ENCODE data around the gene PTPRJ. TPM values are rescaled to one million over a fixed set of nuclear protein-coding genes. Genes with fewer than 3 reads are reported as not detected.
A peak's percentile ranks its signal among the peaks of the same experiment; 100 is the strongest.
"Not testable (repeated sequence)": the region's sequence is repeated elsewhere in the genome, so short reads cannot be mapped to it uniquely, and the experiment has no call there.

Gene PTPRJ
- total and polyA plus RNA-seq, 2 donors (not counting 1 experiment from before 2014, with no cell fraction given): 11.2 to 20.0 TPM

DNA sequence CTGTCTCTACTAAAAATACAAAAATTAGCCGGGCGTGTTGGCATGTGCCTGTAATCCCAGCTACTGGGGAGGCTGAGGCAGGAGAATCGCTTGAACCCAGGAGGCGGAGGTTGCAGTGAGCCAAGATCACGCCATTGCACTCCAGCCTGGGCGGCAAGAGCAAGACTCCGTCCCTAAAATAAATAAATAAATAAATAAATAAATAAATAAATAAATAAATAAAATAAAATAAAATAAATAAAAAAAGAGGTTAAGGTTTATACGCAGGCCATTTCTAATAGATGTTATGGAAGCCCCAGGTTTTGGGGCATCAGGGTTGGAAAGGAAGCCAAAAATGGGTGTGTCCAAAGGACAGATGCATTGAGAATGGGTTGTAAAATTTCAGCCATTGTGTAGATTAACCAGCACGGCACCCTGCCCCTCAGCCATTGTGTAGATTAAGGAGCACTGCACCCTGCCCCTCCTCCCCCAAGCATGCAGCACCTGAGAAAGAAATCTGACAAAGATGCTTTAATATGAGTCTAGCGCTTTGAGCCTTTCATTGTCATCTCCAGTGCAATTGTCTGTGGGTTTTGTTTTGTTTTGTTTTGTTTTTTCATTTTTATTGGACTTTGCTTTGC lies 41.0 kb downstream of the PTPRJ start:
- ATAC-seq (ENCODE audit: low read depth); H3K4me2 ChIP-seq (replicated peaks; ENCODE audit: low read depth, low read length, poor library complexity, severe bottlenecking); H3K4me3 ChIP-seq (ENCODE audit: control extremely low read depth in 1 of 5, extremely low read depth in 1 of 5, insufficient read depth in 1 of 5, low read depth in 2 of 5, low read length in 4 of 5); H3K9ac ChIP-seq (ENCODE audit: low read length); H2AFZ ChIP-seq (ENCODE audit: insufficient read depth, low read depth, low read length, poor library complexity, severe bottlenecking); POLR2A ChIA-PET; H3K9me3 ChIP-seq (ENCODE audit: control extremely low read depth in 1 of 3, control insufficient read depth in 2 of 3, insufficient read depth in 1 of 3, low read length in 2 of 3); H3K27me3 Mint-ChIP-seq; DNase-seq; CTCF ChIA-PET; H3K27me3 ChIP-seq (replicated peaks in 1 of 4; ENCODE audit: control extremely low read depth in 1 of 4, control insufficient read depth in 3 of 4, insufficient read depth in 4 of 4, low read length in 3 of 4); H3K36me3 ChIP-seq (replicated peaks in 1 of 2; ENCODE audit: control extremely low read depth in 1 of 2, control insufficient read depth in 1 of 2, extremely low read depth in 1 of 2, insufficient read depth in 2 of 2, low read length in 1 of 2); H3K9me3 Mint-ChIP-seq (ENCODE audit: insufficient read depth); H3K27ac ChIP-seq (ENCODE audit: low read length in 2 of 2): not testable (repeated sequence)
- peak overlapping the region; percentile 54 for H3K27ac Mint-ChIP-seq
- H3K79me2 ChIP-seq (ENCODE audit: control insufficient read depth, insufficient read depth, low read length): peaks cover 96% of the 10 kb centered on the region
- peaks cover 75% of the 10 kb centered on the region for H3K4me1 Mint-ChIP-seq
- intact Hi-C loops (cut with micrococcal nuclease): loop anchor here (2.0 to 10.0 kb wide), 2 partner anchors 17 to 167 kb away; no protein-coding TSS in a partner anchor
- WGBS (ENCODE audit: insufficient coverage): 100% methylated on average over 2 of the region's 10 CpGs
- H3K4me1 ChIP-seq (ENCODE audit: control insufficient read depth in 2 of 2, insufficient read depth in 2 of 2, low read length in 2 of 2): peaks cover 57 to 79% of the 10 kb centered on the region in 2 donors
- peaks cover 14% of the 10 kb centered on the region for H4K20me1 ChIP-seq (ENCODE audit: control insufficient read depth, insufficient read depth, low read length, poor library complexity, severe bottlenecking)
- peak overlapping the region; percentile 40 for H3K4me3 Mint-ChIP-seq

DNA sequence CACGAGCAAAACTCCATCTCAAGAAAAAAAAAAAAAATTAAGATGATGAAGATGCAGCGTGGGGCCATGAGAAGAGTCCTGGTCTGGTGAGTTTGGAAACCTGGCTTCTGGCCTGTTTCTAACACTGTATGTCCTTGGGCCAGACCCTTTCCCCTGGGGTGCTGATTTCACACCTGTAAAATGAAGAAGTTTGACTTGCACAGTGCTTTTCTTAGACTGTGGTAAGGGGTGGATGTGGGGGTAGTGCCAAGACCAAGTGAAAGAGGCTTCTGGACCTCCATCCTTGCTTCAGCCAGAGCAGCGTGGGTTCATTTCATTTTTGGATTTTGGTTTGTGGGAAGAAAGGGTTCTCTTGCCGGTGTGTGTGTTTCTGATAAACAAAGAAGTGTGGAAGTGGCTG lies 42.1 kb downstream of the PTPRJ start:
- H3K4me2 ChIP-seq (replicated peaks; ENCODE audit: low read depth, low read length, poor library complexity, severe bottlenecking): peak overlapping the region; percentile 48
- H2AFZ ChIP-seq (ENCODE audit: insufficient read depth, low read depth, low read length, poor library complexity, severe bottlenecking): no peak overlapping the region
- CTCF ChIA-PET: no interaction called here
- H3K9me3 Mint-ChIP-seq (ENCODE audit: insufficient read depth): no peaks in the 10 kb centered on the region
- no peaks in the 10 kb centered on the region for H3K27me3 ChIP-seq (replicated peaks in 1 of 4; ENCODE audit: control extremely low read depth in 1 of 4, control insufficient read depth in 3 of 4, insufficient read depth in 4 of 4, low read length in 3 of 4)
- peaks cover 16% of the 10 kb centered on the region for H4K20me1 ChIP-seq (ENCODE audit: control insufficient read depth, insufficient read depth, low read length, poor library complexity, severe bottlenecking)
- peaks cover 47 to 67% of the 10 kb centered on the region in 2 donors for H3K4me1 ChIP-seq (ENCODE audit: control insufficient read depth in 2 of 2, insufficient read depth in 2 of 2, low read length in 2 of 2)
- H3K4me3 ChIP-seq (ENCODE audit: control extremely low read depth in 1 of 5, extremely low read depth in 1 of 5, insufficient read depth in 1 of 5, low read depth in 2 of 5, low read length in 4 of 5): peak overlapping the region in 1 of 5 experiments; percentile 16
- POLR2A ChIA-PET: no interaction called here
- H3K4me3 Mint-ChIP-seq: peak overlapping the region; percentile 44
- WGBS (ENCODE audit: insufficient coverage): 11% methylated on average over 3 of the region's 4 CpGs
- H3K79me2 ChIP-seq (ENCODE audit: control insufficient read depth, insufficient read depth, low read length): peaks cover 91% of the 10 kb centered on the region
- H3K27ac Mint-ChIP-seq: peak overlapping the region; percentile 66
- H3K4me1 Mint-ChIP-seq: peaks cover 65% of the 10 kb centered on the region
- H3K36me3 ChIP-seq (replicated peaks in 1 of 2; ENCODE audit: control extremely low read depth in 1 of 2, control insufficient read depth in 1 of 2, extremely low read depth in 1 of 2, insufficient read depth in 2 of 2, low read length in 1 of 2): peaks cover 0 to 10% of the 10 kb centered on the region in 2 experiments
- TF ChIP-seq, protein P1, sequence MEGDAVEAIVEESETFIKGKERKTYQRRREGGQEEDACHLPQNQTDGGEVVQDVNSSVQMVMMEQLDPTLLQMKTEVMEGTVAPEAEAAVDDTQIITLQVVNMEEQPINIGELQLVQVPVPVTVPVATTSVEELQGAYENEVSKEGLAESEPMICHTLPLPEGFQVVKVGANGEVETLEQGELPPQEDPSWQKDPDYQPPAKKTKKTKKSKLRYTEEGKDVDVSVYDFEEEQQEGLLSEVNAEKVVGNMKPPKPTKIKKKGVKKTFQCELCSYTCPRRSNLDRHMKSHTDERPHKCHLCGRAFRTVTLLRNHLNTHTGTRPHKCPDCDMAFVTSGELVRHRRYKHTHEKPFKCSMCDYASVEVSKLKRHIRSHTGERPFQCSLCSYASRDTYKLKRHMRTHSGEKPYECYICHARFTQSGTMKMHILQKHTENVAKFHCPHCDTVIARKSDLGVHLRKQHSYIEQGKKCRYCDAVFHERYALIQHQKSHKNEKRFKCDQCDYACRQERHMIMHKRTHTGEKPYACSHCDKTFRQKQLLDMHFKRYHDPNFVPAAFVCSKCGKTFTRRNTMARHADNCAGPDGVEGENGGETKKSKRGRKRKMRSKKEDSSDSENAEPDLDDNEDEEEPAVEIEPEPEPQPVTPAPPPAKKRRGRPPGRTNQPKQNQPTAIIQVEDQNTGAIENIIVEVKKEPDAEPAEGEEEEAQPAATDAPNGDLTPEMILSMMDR (IDR thresholded peaks at IDR 0.05): no peak
- no peak for TF ChIP-seq EZH2 (IDR thresholded peaks at IDR 0.05; ENCODE audit: borderline replicate concordance, insufficient read depth, low read depth, low read length, poor library complexity, severe bottlenecking)
- H3K9me3 ChIP-seq (ENCODE audit: control extremely low read depth in 1 of 3, control insufficient read depth in 2 of 3, insufficient read depth in 1 of 3, low read length in 2 of 3): no peaks in the 10 kb centered on the region
- ATAC-seq (ENCODE audit: low read depth) (peak; percentile 34), DNase-seq (peak; percentile 42)
- H3K9ac ChIP-seq (ENCODE audit: low read length): no peak overlapping the region
- peak overlapping the region in 1 of 2 donors; percentile 10 for H3K27ac ChIP-seq (ENCODE audit: low read length in 2 of 2)
- H3K27me3 Mint-ChIP-seq: no peaks in the 10 kb centered on the region
- intact Hi-C loops (cut with micrococcal nuclease): loop anchor here (10.0 kb wide), 1 partner anchor 168 kb away; no protein-coding TSS in a partner anchor

DNA sequence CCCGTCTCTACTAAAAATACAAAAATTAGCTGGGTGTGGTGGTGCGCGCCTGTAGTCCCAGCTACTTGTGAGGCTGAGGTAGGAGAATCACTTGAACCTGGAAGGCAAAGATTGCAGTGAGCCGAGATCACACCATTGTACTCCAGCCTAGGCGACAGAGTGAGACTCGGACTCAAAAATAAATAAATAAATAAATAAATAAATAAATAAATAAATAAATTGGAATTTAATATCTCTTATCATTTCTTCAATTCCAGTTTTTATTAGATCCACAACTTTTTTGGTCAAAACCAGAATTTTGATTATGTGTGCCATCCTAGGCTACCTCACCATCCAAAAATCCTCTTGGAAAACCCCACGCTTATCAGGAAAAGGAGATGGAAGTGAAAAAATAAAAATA lies 43.2 kb downstream of the PTPRJ start:
- DNase-seq; H3K27ac ChIP-seq (ENCODE audit: low read length in 2 of 2); H3K4me3 Mint-ChIP-seq; H3K9ac ChIP-seq (ENCODE audit: low read length); H3K9me3 ChIP-seq (ENCODE audit: control extremely low read depth in 1 of 3, control insufficient read depth in 2 of 3, insufficient read depth in 1 of 3, low read length in 2 of 3); CTCF ChIA-PET; H3K27me3 Mint-ChIP-seq; H3K4me3 ChIP-seq (ENCODE audit: control extremely low read depth in 1 of 5, extremely low read depth in 1 of 5, insufficient read depth in 1 of 5, low read depth in 2 of 5, low read length in 4 of 5); H3K4me2 ChIP-seq (replicated peaks; ENCODE audit: low read depth, low read length, poor library complexity, severe bottlenecking); H3K36me3 ChIP-seq (replicated peaks in 1 of 2; ENCODE audit: control extremely low read depth in 1 of 2, control insufficient read depth in 1 of 2, extremely low read depth in 1 of 2, insufficient read depth in 2 of 2, low read length in 1 of 2); POLR2A ChIA-PET; H3K9me3 Mint-ChIP-seq (ENCODE audit: insufficient read depth); H2AFZ ChIP-seq (ENCODE audit: insufficient read depth, low read depth, low read length, poor library complexity, severe bottlenecking); H3K27me3 ChIP-seq (replicated peaks in 1 of 4; ENCODE audit: control extremely low read depth in 1 of 4, control insufficient read depth in 3 of 4, insufficient read depth in 4 of 4, low read length in 3 of 4); ATAC-seq (ENCODE audit: low read depth); H3K27ac Mint-ChIP-seq: not testable (repeated sequence)
- no CpG with 5 or more reads among the region's 7 CpGs for WGBS (ENCODE audit: insufficient coverage)
- H3K4me1 ChIP-seq (ENCODE audit: control insufficient read depth in 2 of 2, insufficient read depth in 2 of 2, low read length in 2 of 2): peaks cover 37 to 56% of the 10 kb centered on the region in 2 donors
- peaks cover 59% of the 10 kb centered on the region for H3K4me1 Mint-ChIP-seq
- peaks cover 21% of the 10 kb centered on the region for H4K20me1 ChIP-seq (ENCODE audit: control insufficient read depth, insufficient read depth, low read length, poor library complexity, severe bottlenecking)
- intact Hi-C loops (cut with micrococcal nuclease): loop anchor here (10.0 kb wide), 1 partner anchor 169 kb away; no protein-coding TSS in a partner anchor
- peaks cover 88% of the 10 kb centered on the region for H3K79me2 ChIP-seq (ENCODE audit: control insufficient read depth, insufficient read depth, low read length)
